ENCODE data around the gene CALR3.

- TF ChIP-seq CTCF (IDR thresholded peaks at IDR 0.05), result no peak
- no peak for TF ChIP-seq POLR2A (IDR thresholded peaks at IDR 0.05)
Observed at GRCh38 chr19:16429066-16429758, 66.8 kb downstream of the CALR3 start.
